T follicular helper cell (primary cell): ENCODE results near the gene CTAGE9.

Experiments used
- DNase-seq: peaks from one replicate; pipeline ENCODE4 v3.0.0-alpha.2; 2020; ENCODE audit warnings: low read depth

The CTAGE9 gene

DNA sequence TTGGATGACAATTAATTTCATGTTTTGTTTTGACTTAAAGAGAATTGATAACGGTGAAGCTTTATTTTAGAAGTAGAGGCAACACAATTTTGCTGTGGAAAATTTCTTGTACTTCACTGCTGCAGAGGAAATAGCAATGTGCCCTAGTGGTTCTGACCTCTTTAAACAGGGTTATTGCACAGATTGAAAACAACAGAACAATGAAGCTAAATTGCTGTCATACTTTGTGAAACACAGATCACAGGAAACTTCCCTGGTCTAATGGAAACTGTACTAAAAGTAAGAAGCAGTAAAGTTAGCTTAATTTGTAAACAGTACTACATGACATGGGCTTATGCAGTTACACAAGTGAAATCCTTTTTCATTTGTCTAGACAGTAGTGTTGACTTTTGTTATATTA is 40.9 kb downstream of the CTAGE9 start:
- DNase-seq = no peak

GRCh38 chr6:131663578-131664165 is 47.1 kb downstream of the CTAGE9 start:
- DNase-seq = no peak

GRCh38 chr6:131660195-131660594 is 50.6 kb downstream of the CTAGE9 start:
- no peak for DNase-seq
